GM12878 (cell line): ENCODE data around the gene CPLX4. TPM values are rescaled to one million over a fixed set of nuclear protein-coding genes. Genes with fewer than 3 reads are reported as not detected.

Experiments
- ATAC-seq: fragments of 200-7000 bp; cut with Tn5 transposase; 3 replicates; pipeline ENCODE4 v1.9.1; 2020; ENCODE audit warnings: mild to moderate bottlenecking, moderate library complexity
- BruUV-seq: library from RNA; stranded (reverse); fragments of 400-500 nt; replicated peaks from 2 replicates; lab custom pipeline; 2021; lab: Mats Ljungman, UMichigan
- CTCF ChIA-PET: fragments of 300-600 bp; sonication (Branson Sonifier 250); formaldehyde crosslinking; extraction: SDS; loops from one replicate; lab custom pipeline; 2021; ENCODE audit warnings: inconsistent platforms; lab: Yijun Ruan, JAX
- POLR2A ChIA-PET: fragments of 350-600 bp; formaldehyde crosslinking; extraction: SDS; loops from one replicate; lab custom pipeline; 2021; ENCODE audit warnings: inconsistent platforms; lab: Charles Lee
- RAD21 ChIA-PET: fragments of 300-600 bp; sonication (Branson Sonifier 250); formaldehyde crosslinking; loops from one replicate; lab custom pipeline; 2023; ENCODE audit warnings: antibody characterized with exemption; ENCODE audit not compliant: unreplicated experiment; lab: Charles Lee
- SMC1A ChIA-PET: fragments of 300-600 bp; sonication (Branson Sonifier 250); formaldehyde crosslinking; loops from one replicate; lab custom pipeline; 2023; ENCODE audit not compliant: unreplicated experiment, uncharacterized antibody; lab: Charles Lee
- DNase-seq: peaks from one replicate; pipeline ENCODE4 v3.0.0-alpha.2; 2011; ENCODE audit warnings: low read depth, low spot score
- FAIRE-seq: peaks from 3 replicates; lab custom pipeline; 2011; peaks lifted over from hg19 to GRCh38; lab: Jason Lieb, UNC
- H2AFZ ChIP-seq: 2 replicates; pipeline ENCODE4 v1.6.0; 2011; ENCODE audit warnings: low read depth, low read length, control low read depth; ENCODE audit not compliant: control insufficient read depth
- H3K27ac ChIP-seq: 2 replicates; pipeline ENCODE4 v1.5.1; 2011; ENCODE audit warnings: control low read depth; ENCODE audit not compliant: control insufficient read depth, insufficient read depth
- H3K27me3 ChIP-seq, 2 experiments: replicated peaks in 1 of 2; 2 replicates each; pipeline versions ENCODE4 v1.6.0 to v1.6.1; 2011; ENCODE audit warnings: low read length in 1 of 2; ENCODE audit not compliant: control insufficient read depth in 2 of 2, insufficient read depth in 2 of 2
- H3K36me3 ChIP-seq, 2 experiments: 2 replicates each; pipeline ENCODE4 v1.5.1; 2011; ENCODE audit warnings: low read length in 1 of 2; ENCODE audit not compliant: control insufficient read depth in 2 of 2, insufficient read depth in 2 of 2
- H3K4me1 ChIP-seq: 2 replicates; pipeline ENCODE4 v1.6.1; 2011; ENCODE audit warnings: mild to moderate bottlenecking, low read length, moderate library complexity, mixed read lengths; ENCODE audit not compliant: control insufficient read depth, insufficient read depth
- H3K4me2 ChIP-seq: 2 replicates; pipeline ENCODE4 v1.6.0; 2011; ENCODE audit warnings: control low read depth; ENCODE audit not compliant: control insufficient read depth, insufficient read depth
- H3K4me3 ChIP-seq: fragments of 200-600 bp; sonication (generic); 2 replicates; pipeline ENCODE4 v1.5.1; 2016
- H3K79me2 ChIP-seq: 2 replicates; pipeline ENCODE4 v1.6.0; 2011; ENCODE audit warnings: low read length; ENCODE audit not compliant: control insufficient read depth, insufficient read depth
- H3K9ac ChIP-seq: 2 replicates; pipeline ENCODE4 v1.8.0; 2011; ENCODE audit warnings: low read length, control low read depth, mixed read lengths; ENCODE audit not compliant: control insufficient read depth, insufficient read depth
- H3K9me3 ChIP-seq: replicated peaks from 3 replicates; pipeline ENCODE4 v1.5.1; 2011; ENCODE audit warnings: mild to moderate bottlenecking, low read length; ENCODE audit not compliant: control insufficient read depth, insufficient read depth
- H4K20me1 ChIP-seq: 2 replicates; pipeline ENCODE4 v1.6.0; 2011; ENCODE audit not compliant: control insufficient read depth, insufficient read depth
- BRCA1 ChIP-seq: IDR thresholded peaks from 2 replicates; pipeline ENCODE4 v1.6.1; 2011; ENCODE audit warnings: low read depth, low read length, improper control_type of control experiment
- EP300 ChIP-seq, 2 experiments: fragments of 150-350 bp in 1 of 2; IDR thresholded peaks; 2 replicates each; pipeline ENCODE4 v1.6.1; 2011 to 2012; ENCODE audit warnings: low read depth in 2 of 2, low read length in 2 of 2, borderline replicate concordance in 1 of 2, improper control_type of control experiment in 1 of 2, inconsistent platforms in 1 of 2; ENCODE audit not compliant: control insufficient read depth in 1 of 2
- ESRRA ChIP-seq: IDR thresholded peaks from 2 replicates; pipeline ENCODE4 v1.6.1; 2012; ENCODE audit warnings: mild to moderate bottlenecking, low read length, improper control_type of control experiment
- FOXK2 ChIP-seq: fragments of 450-650 bp; IDR thresholded peaks from 2 replicates; pipeline ENCODE4 v1.6.1; 2017; ENCODE audit warnings: mild to moderate bottlenecking, moderate library complexity
- TARDBP ChIP-seq: IDR thresholded peaks from 2 replicates; pipeline ENCODE4 v1.6.1; 2016; ENCODE audit warnings: borderline replicate concordance
- ZNF217 ChIP-seq: fragments of 450-650 bp; IDR thresholded peaks from 2 replicates; pipeline ENCODE4 v1.6.1; 2017; ENCODE audit warnings: antibody characterized with exemption, mild to moderate bottlenecking
- ZNF384 ChIP-seq: IDR thresholded peaks from 2 replicates; pipeline ENCODE4 v1.6.1; 2012; ENCODE audit warnings: low read depth, mild to moderate bottlenecking, low read length, improper control_type of control experiment, borderline replicate concordance
- WGBS: methylation state at CpG from one replicate; pipeline ENCODE4 v1.1.6; 2016; ENCODE audit warnings: low lambda C conversion rate; ENCODE audit not compliant: insufficient replicate concordance, insufficient coverage; ENCODE audit errors: missing lambda C conversion rate; 5-methylcytosine and 5-hydroxymethylcytosine counted together
- in situ Hi-C: fragments of 300-500 bp; cut with MboI; formaldehyde crosslinking; loops from 9 replicates; pipeline ENCODE4 v1.14.3; 2018; ENCODE audit warnings: mixed read lengths
- intact Hi-C: fragments of 100-400 bp; cut with micrococcal nuclease; formaldehyde crosslinking; loops from one replicate; pipeline ENCODE4 v1.14.2; 2022; ENCODE audit not compliant: unreplicated experiment
- polyA plus RNA-seq, 11 experiments: library from polyadenylated mRNA; depleted of rRNA in 4 of 11; unstranded in 6 of 11; stranded (reverse) in 5 of 11; fragments of >200 nt; fragmentation: Nextera tagmentation in 4 of 11; fragmentation: Illumina TruSeq in 1 of 11; extraction: Ambion mirVana in 4 of 11; extraction: Trizol in 1 of 11; gene quantifications; 1 replicate in 1 of 11; 2 replicates in 10 of 11; pipeline versions ENCODE4 v1.2.1 to v1.2.3, GENCODE V29; 2011 to 2016; ENCODE audit warnings: inconsistent platforms in 2 of 11, missing spikeins in 2 of 11, low read depth in 1 of 11
- total RNA-seq, 4 experiments: library from RNA; depleted of rRNA in 3 of 4; stranded (reverse); fragments of >200 nt in 3 of 4; fragmentation: Illumina TruSeq in 1 of 4; extraction: Trizol in 1 of 4; gene quantifications; 2 replicates each; pipeline versions ENCODE4 v1.2.1 to v1.2.3, GENCODE V29; 2013 to 2021
- TF ChIP-seq, protein P1 (sequence below): IDR thresholded peaks from 2 replicates; pipeline ENCODE4 v1.6.1; 2012; ENCODE audit warnings: low read depth, low read length, improper control_type of control experiment

The CPLX4 gene
- total and polyA plus RNA-seq, 10 of the 15 experiments (the other 5 are each of a cell fraction or from before 2014, with no cell fraction given), result not detected

DNA sequence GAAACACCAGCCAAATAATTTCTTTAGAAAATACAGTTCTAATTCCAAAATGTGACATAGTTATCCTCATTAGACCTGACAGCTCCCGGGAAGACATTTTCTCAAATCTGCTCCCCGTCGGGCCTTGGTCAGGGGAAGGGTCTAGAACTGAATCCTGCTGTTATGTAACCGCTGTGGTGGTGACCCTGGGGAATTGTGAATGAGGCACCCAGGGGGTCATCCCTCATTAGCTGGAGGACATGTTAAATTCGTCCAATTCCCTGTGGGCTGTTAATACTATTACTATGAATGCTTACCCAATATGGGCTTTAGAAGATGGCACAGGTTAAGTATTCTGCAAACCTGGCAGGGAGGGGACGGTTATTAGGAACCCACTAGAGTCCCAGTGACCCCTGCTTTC is 11.8 kb downstream of the CPLX4 start:
- in situ Hi-C loops (no loop called here), intact Hi-C loops (no loop called here)
- BruUV-seq, result no TSS peak
- Histone ChIP-seq H3K4me1 (no peaks in the 10 kb centered on the region), H3K9me3 (no peaks in the 10 kb centered on the region), H3K9ac (no peak overlapping the region), H3K27me3 (peaks cover 4% of the 10 kb centered on the region in 2 experiments; a peak in 2 of 4 replicates), H3K27ac (no peak overlapping the region), H2AFZ (no peak overlapping the region), H3K4me3 (no peak overlapping the region), H3K4me2 (no peak overlapping the region), H3K36me3 (no peaks in the 10 kb centered on the region), H4K20me1 (no peaks in the 10 kb centered on the region), H3K79me2 (no peaks in the 10 kb centered on the region)
- SMC1A ChIA-PET, result no interaction called here
- RAD21 ChIA-PET, result interaction anchor here (4.8 kb wide), 1 partner anchor 95 kb away, joined by 46 read pairs; no protein-coding TSS in a partner anchor
- POLR2A ChIA-PET, result no interaction called here
- ATAC-seq, result no peak
- CTCF ChIA-PET, result interaction anchor here (10.6 kb wide), 1 partner anchor 95 kb away, joined by 165 read pairs; no protein-coding TSS in a partner anchor
- DNase-seq, result no peak
- no peak for FAIRE-seq
- TF ChIP-seq ESRRA, result no peak
- TF ChIP-seq BRCA1, result no peak
- TF ChIP-seq TARDBP, result no peak
- 54% methylated on average over 6 of the region's 6 CpGs for WGBS

GRCh38 chr18:59305295-59305694 is 13.2 kb downstream of the CPLX4 start:
- Histone ChIP-seq H4K20me1 (no peaks in the 10 kb centered on the region), H3K27me3 (peaks cover 4 to 7% of the 10 kb centered on the region in 2 experiments; a peak in 3 of 4 replicates), H3K36me3 (no peaks in the 10 kb centered on the region), H3K27ac (no peak overlapping the region), H3K4me1 (no peaks in the 10 kb centered on the region), H3K4me2 (no peak overlapping the region), H3K9me3 (no peaks in the 10 kb centered on the region; the same call in 2 of the 3 replicates), H3K79me2 (no peaks in the 10 kb centered on the region), H3K4me3 (no peak overlapping the region), H3K9ac (no peak overlapping the region), H2AFZ (no peak overlapping the region)
- ChIA-PET RAD21 (interaction anchor here (1.2 kb wide), 1 partner anchor 97 kb away, joined by 3 read pairs; no protein-coding TSS in a partner anchor), SMC1A (interaction anchor here (1.1 kb wide), 1 partner anchor 98 kb away, joined by 8 read pairs; no protein-coding TSS in a partner anchor), CTCF (interaction anchor here (4.4 kb wide), 1 partner anchor 98 kb away, joined by 33 read pairs; no protein-coding TSS in a partner anchor), POLR2A (no interaction called here)
- FAIRE-seq (no peak), ATAC-seq (no peak), DNase-seq (no peak)
- no TSS peak for BruUV-seq
- intact Hi-C loops, result no loop called here
- in situ Hi-C loops, result no loop called here
- no peak for TF ChIP-seq FOXK2
- TF ChIP-seq EP300 (IDR thresholded peaks at IDR 0.05; ENCODE audit: borderline replicate concordance in 1 of 2, control insufficient read depth in 1 of 2, low read depth in 2 of 2, low read length in 2 of 2), result no peak
- TF ChIP-seq ZNF217, result no peak
- no peak for TF ChIP-seq ZNF384
- TF ChIP-seq, protein P1, sequence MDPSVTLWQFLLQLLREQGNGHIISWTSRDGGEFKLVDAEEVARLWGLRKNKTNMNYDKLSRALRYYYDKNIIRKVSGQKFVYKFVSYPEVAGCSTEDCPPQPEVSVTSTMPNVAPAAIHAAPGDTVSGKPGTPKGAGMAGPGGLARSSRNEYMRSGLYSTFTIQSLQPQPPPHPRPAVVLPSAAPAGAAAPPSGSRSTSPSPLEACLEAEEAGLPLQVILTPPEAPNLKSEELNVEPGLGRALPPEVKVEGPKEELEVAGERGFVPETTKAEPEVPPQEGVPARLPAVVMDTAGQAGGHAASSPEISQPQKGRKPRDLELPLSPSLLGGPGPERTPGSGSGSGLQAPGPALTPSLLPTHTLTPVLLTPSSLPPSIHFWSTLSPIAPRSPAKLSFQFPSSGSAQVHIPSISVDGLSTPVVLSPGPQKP, result no peak
- WGBS, result 27% methylated on average over 4 of the region's 4 CpGs
